NCI-H460 (cell line): ENCODE results near the gene CDC42BPB. TPM values are rescaled to one million over a fixed set of nuclear protein-coding genes. Genes with fewer than 3 reads are reported as not detected.
A peak's percentile ranks its signal among the peaks of the same experiment; 100 is the strongest.

Source experiments
- DNase-seq: peaks from one replicate; pipeline ENCODE4 v3.0.0-alpha.2; 2016; ENCODE audit warnings: low read depth; ENCODE audit errors: extremely low read depth
- total RNA-seq: library from RNA; depleted of rRNA; stranded (reverse); fragments of >200 nt; shearing (Covaris generic); gene quantifications from 2 replicates; pipeline ENCODE4 v1.2.3, GENCODE V29; 2014

Gene CDC42BPB
- total RNA-seq, 1 experiment from 2014 or later: 54.9 TPM

DNA sequence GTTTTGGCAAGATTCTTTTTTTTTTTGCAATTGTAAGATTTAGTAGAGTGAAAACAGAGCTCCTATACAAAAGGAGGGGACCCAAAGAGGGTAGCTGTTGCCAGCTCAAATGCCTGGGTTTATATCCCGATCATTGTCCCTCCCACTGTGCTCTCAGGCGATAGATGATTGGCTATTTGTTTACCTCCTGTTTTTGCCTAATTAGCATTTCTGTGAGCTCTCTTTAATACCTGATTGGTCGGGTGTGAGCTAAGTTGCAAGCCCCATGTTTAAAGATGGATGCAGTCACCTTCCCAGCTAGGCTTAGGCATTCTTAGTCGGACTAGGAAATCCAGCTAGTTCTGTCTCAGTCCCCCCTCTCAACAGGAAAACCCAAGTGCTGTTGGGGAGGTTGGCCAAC, 39.0 kb upstream of the CDC42BPB start:
- DNase-seq: no peak

DNA sequence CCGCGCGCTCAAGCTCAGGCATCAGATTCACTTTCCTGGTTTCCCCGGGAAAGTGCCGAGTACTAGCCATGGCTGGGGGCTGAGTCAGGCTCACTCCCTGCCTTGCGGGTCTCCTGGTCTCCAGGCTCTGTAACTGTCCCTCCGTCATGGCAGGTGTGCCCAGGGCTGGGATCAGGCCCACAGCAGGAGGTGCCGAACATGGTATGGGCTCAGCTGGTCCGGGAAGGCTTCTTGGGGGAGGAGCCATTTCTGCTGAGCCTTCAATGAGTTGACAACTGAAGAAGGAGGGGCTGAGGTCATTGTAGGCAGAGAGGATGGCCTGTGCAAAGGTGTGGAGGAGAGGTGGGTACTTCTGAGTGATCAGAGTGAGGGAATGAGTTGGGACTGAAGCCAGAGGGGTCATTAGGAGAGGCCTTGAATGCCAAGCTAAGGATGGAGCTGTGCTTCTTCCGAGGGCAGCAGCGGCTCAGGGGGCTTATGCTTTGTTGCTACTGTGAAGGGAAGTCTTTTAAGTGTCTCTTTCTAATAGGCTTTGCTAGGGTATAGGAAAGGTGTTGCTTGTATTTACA, 37.9 kb upstream of the CDC42BPB start:
- DNase-seq: no peak

DNA sequence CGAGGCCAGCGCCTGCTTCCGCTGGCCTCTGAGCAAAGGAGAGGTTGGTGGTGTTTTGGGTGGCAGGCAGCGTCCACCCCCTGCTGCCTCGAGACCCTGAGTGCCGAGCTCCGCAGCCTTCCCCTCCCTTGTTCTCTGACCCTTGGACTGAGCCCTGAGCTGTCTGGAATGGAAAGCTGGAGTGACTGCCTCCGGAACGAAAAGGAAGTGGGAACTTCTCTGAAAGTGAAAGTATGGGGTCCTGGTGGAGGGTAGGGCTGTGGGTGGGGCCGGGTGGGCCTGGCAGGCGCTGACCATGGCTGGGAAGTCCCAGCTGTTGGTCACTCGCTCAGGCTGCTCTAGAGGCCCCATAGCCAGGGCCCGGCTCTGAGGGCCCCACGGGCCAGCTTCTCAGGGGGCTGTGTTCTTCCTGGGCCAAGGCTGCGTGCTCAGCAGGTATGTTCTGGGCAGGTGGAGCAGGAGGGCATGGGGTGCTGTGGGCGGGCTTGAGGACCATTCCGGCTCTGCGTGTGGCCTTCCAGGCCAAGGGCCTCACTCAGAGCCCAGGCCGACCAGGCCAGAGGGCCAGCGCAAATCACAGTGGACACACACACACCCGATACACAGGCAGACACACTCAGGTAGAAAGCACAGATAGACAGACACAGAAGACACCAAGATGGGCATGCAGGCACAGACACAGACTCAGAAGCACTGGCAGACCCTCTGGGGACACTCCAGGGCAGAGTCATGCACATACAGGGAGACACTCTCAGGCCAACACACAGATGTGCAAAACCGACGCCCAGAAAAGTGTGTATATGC, 37.3 kb upstream of the CDC42BPB start, which contains the start of gene EXOC3L4:
Gene EXOC3L4 (plus strand): TSS at position 320 of the 804 bp plus-strand sequence. CDS start 5,495 bp downstream, outside the sequence.
- DNase-seq: no peak

DNA sequence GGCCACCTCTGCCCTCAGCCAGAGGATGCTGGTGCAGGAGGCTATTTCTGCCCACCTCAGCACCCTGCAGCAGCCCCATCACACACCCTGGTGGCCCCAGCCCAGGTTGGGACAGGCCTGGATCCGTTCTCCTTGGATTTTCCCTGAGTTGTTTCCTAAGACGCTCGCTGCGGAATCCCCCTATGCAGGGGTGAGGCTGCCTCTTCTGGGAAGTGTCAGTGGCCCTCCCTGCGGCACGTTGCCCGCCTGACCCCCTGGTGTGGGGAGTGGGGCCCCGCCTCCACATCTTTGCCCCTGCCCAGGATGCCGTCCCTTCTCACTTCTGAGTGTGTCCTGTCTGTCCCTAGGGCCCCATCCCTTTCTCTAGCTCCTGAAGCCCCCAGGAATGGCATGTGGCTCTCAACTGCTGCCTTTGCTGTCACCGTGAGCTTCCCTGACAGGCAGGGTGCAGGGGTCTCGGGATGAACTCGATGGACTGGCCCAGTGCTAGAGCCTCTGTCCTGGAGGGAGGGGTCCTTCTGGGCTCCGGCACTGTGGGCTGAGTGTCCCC, 36.6 kb upstream of the CDC42BPB start:
- DNase-seq: no peak

DNA sequence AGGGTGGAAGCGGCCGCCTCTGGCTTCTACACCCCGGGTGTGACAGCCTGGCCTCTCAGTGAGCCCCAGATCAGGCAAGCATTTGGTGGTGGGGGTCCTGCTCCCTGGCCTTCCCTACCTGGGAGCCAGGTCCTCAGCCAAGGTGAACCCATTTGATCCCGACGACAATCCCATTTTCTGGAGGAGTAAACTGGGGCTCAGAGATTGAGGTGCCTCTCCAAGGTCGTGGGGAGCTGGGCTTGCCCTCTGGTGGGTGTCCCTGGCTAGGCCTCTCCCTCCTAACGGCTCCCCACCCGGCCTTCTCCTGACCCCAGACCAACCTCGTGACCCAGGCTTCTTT, 34.5 kb upstream of the CDC42BPB start:
- no peak for DNase-seq

DNA sequence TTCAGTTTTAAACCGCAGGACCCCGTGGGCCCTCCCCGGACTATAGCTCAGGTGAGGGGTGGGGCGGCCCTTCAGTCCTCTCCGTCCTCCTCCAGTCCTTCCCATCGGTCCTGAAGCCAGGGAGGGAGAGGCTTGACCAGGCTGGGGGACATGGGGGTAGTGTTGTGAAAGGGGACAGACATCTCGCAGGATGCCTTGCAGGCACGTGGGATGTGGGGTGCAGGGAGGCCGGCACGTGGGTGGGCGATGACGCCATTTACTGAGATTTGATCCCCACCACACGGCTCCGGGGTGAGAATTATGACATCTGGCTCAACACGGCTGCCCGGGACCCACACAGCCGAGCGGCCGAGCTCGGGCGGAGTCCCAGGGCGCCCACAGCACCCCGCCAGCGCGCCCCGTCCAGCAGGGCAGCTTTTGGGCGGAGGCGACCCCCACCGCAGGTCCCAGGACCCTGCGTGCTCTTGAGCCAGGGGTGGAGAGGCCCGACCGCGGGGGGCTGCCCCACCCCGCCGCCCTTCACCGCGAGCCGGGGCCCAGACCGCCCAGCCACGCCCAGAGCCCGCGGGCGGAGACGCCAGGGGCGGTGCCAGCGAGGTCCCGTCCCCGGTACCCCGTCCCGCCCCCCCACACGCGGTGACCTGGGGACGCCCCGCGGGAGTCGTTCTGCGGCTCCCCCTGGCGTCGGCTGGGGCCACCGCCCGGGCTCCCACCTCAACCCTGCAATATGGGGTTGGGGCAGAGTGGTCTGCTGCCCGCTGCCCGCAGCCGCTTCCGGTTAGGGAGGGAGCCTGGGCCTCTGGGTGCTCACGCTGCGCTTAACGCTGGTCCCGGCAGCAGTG, 33.9 kb upstream of the CDC42BPB start:
- peak; percentile 56 for DNase-seq

DNA sequence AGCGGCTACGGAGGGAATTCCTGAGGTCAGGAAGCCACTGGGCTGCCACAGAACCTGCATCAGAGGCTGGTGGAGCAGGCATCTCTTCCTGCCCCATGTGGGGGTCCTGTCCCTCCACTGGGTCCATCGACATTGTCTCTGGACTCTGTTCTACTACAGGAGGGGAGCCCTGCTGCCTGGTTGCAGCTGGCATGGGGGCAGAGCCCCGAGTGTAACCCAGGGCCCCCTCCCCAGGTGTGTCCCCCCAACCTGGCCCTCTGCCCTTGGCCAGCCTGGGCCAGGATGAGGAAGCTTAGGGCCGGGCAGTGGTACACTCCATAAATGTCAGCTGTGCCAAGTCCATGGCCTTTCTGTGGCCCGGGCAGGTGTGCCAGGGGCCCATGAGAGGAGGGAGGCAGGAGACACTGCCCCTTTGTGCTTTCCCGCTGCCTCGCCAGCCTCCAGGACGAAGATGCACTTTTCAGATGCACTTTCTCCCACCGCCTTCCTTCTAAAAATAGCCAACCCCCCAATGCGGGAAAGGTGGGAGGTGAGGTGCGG, 33.2 kb upstream of the CDC42BPB start:
- DNase-seq: no peak

DNA sequence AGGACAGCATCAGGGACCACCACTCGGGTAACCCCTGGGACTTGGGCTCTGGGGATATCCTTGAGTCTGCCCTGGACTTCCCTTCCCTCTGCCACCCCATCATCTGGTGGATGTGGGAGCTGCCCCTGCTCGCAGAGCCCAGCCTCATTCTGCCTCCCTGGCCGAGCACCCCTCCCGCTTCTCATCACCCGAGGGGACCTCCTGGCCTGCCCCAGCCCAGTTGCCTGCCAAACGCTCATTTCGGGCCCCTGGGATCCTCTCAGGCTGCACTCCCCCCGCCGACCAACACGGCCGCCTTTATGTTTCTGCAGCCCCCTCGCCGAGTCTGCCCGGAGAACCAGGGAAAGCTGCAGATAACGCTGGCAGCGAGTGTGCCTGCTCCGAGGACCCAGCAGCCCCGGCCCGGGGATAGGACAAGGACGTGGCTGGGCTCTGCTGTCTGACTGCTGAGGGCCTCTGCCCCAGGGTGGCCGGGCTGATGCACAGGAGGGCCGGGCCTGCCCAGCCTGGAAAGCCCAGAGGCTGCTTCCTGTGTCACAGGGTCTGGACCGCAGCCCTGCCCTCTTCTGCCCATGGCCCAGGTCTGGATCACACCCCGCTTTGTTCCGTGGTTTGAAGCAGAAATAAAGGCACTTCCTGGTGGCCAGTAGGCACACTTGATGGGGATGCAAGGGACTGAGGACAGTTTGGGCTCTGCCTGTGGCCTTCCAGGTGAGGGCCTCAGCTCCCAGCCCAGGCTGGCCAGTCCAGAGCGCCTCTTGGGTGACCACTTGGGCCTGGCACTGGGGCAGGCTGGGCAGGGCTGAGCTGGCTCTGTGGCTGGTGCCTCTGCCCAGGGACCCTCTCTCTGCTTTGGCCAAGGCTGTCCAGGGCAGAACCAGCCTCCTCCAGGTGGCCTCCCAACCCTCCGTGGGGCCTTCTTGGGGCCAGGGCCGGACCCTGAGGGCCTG, 32.3 kb upstream of the CDC42BPB start:
- no peak for DNase-seq

DNA sequence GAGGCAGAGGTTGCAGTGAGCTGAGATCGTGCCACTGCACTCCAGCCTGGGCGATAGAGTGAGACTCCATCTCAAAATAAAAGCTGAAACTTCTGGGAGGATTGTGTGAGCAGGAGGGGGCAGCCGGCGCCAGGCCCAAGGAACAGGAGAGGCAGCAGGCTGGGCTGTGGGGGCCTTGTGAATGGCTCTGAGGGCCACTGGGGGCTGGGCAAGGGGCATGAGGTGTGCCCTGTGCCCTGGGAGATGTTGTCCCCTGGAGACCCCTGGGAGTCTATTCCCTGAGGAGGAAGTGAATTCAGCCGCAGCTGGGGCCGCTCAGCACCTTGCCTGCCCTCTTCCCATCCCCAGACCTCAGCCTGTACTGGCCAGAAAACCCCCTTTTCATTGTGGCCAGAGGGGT, 31.6 kb upstream of the CDC42BPB start:
- no peak for DNase-seq

DNA sequence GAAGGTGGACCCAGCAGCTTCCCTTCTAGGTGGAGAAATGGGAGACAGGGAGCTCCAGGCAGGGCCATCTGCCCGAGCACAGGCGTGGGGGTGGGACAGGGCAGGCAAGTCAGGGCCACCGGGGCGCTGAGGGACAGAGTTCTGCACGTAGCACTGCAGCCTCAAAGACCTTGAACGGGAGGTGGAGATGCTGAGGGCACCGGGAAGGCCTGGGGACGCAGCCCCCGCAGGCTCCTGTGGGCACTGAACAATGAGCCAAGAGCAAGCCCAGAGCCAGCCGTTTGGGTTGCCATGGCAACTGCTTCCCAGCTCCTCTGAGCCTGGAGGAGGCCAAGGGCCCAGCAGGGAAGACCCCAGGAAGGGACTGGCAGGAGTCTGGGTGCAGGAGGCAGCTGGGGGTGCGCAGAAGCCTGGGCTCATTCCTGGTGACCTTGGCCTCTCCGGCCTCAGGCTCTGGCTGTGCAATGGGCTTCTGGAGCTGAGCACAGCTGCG, 30.0 kb upstream of the CDC42BPB start:
- no peak for DNase-seq

DNA sequence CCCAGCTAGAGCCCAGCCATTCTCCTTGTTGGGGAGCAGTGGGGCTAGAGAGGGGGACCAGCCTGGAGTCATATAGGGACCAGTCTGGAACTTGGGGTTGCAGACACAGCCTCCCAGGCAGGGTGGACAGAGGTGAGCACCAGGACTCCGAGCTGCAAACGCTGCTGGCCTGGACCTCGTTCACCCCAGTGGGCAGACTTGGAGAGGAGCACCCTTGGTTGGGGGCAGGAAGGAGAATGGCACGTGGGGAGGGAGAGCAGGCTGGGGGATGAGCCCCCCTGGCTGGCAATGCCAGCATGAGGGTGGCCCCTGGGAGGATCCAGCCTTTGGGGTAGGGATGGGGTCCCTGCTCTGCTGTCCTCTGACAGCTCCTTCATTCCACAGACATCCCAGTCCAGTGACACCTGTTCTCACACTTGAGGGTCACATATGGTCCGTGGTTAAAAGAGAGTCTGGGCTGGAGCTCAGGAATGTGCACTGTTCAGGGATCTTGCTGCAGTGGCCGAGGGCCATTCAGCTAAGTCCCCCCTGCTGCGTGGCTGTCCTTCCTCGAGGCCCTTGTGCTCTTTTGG, 29.5 kb upstream of the CDC42BPB start:
- DNase-seq: no peak

DNA sequence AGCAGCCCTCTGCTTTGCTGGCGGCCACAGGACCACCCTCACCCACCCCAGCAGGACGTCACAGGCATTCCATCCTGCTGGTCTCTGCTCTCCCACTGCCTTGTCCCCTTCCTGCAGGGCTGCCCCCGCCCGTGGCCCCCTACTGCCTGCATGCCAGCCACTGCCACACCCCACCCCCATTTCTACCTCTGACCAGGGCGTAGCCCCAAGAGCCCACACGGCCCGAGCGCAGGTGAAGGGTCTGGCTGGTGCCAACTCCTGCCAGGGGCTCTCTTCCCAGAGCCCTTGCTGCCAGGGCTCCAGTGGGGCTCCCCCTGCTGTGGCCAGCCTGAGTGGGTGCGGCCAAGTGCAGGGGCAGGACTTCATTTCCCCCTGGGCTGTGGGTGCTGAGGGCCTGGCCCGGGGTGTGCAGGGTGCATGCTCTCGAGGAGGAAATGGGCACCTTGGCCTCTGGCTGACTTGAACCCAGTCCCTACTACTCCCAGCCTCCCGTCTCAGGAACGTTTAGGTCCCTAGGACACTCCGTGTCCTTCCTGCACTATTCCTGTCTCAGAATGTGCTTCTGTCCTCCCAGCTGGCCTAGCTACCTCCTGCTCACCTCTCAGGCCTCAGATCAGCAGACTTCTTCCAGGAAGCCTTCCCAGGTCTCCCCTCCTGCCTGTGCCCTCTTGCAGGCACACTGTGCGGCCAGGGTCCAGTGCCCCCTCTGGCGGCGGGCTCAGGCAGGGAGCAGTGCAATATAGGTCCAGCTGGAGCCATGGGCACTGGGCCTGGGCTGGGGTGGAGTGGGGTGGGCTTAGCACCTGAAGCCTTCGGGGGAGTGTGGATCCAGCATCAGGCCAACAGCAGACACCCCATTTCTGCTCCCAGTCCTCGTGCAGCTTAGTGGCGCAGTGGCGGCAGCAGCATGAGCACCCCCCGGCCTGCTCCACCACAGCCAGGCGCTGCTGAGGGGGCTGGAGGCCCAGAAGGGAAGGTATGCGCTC, 28.1 kb upstream of the CDC42BPB start:
- DNase-seq: no peak

DNA sequence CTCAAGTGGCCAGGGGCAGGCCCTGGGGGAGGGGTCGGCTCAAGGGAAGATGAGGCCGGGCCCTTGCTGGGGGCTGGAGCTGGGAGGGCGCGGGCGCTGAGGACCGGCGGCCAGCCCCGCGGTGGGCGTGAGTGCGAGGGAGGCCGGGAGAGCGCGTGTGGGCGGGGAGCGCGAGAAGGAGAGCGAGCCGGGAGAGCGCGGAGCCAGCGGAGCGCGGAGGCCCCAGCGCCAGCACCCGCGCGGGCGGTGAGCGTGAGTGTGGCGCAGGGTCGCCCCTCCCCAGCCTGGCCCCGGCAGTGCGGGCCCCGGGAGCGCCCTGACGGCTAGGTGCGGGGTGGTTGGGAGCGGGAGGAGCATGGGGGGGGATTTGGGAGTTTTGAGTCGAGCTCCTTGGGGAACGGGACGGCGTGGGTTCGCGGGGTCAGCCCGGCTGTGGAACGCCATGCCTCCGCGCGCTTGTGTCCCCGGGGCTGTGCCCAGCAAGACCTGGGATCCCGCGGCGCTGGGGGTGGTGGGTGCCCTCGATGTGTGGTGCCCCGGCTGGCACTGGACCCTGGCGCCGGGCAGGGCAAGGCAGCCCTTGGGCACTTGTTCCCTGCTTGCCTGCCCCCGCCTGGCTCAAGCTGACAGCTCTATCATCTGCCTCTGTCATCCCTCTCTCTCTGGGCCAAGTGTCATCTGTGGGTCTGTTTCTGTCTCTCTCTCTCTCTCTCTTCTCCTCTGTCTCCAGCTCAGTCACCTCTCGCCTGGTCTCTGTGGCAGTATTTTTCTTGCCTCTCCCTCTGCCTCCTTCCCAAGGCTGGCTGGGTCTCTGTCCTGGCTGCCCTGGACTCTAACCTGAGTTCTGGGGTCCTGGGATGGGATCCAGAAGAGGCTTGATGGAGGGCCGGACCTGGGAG, 26.9 kb upstream of the CDC42BPB start, which contains the start of gene LBHD2:
Gene LBHD2 (plus strand): TSS at position 190 of the 899 bp plus-strand sequence. CDS start 1,803 bp downstream, outside the sequence.
- DNase-seq: no peak

DNA sequence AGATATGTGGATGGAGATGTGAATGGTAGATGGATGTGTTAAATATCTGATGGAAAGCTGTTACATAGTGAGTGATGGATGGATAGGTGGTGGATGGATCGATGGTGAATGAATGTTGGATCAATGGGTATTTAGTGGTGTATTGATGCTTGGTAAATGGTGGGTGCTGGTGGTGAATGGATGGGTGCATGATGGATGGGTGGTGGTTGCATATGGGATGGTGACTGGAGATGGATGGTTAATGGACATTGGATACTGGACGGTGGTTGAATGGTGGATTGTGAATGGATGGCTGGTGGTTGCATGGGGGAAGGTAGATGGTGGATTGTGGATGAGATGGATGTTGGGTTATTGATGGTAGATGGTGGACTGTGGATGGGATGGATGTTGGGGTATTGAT, 24.6 kb upstream of the CDC42BPB start:
- DNase-seq: no peak

DNA sequence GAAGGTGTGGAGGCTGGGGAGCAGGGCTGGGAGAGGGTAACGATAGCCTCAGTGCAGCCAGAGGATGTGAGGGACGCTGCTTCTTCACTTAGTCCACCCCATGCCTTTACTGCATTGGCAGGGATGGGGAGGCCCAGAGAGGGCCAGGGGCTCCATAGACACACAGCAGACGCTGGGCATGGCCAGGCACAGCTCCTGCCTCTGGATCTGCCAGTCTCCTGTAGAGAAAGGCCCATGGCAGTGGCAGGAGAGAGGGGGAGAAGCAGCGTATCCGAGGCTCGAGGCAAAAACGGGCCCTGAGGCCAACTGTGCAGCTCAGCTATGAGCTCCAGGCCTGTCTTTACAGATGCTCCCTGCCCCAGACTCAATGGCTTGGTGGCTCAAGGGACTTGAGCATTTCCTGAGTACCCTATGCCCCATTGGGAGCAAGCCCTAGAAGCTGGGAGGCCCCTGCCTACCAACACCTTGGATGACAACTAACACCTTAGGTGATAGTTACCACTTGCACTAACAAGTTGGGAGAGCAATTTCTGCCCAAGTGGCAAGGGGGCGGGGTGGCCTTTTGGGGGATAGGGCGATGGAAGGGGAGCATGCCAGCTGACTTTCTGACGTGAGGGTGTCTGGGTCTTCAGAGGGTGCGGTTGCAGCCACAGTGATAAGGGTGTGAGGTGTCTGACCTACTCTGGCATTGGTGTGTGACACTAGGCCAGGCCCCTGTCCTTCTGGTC, 21.7 kb upstream of the CDC42BPB start:
- no peak for DNase-seq

DNA sequence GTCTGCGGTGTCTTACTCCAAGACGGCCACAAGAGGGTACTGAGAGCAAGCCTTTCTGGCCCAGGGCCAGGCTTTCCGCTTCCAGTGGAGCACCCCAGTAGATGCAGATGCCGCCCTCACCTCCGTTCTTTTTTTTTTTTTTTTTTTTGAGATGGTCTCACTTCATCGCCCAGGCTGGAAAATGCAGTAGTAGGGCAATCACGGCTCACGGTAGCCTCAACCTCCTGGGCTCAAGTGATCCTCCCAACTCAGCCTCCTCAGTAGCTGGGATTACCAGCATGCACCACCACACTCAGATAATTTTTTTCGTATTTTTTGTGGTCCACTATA, 21.0 kb upstream of the CDC42BPB start:
- peak; percentile 80 for DNase-seq
